ENCODE measurements around the gene SPATA31D1. TPM values are rescaled to one million over a fixed set of nuclear protein-coding genes. Genes with fewer than 3 reads are reported as not detected.

SPATA31D1 gene
- total RNA-seq, 2 donors from 2014 or later = not detected

DNA sequence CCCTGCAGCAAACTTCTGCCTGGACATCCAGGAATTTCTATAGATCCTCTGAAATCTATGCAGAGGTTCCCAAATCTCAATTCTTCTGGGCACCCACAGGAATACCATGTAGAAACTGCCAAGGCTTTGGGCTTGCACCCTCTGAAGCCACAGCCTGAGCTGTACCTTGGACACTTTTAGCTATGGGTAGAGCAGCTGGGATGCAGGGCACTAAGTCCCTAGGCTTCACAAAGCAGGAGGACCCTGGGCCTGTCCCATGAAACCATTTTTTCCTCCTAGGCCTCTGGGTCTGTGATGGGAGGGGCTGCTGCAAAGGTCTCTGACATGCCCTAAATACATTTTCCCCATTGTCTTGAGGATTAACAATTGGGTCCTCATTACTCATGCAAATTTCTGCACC lies 32.9 kb upstream of the SPATA31D1 start:
- Histone ChIP-seq H3K9me3 (ENCODE audit: control insufficient read depth, low read length) (peaks cover 15% of the 10 kb centered on the region), H3K27ac (ENCODE audit: low read depth, low read length) (no peak overlapping the region), H3K27me3 (ENCODE audit: control insufficient read depth, insufficient read depth, low read length, poor library complexity, severe bottlenecking) (no peaks in the 10 kb centered on the region), H3K36me3 (ENCODE audit: control insufficient read depth, insufficient read depth, low read length) (no peaks in the 10 kb centered on the region), H3K4me3 (ENCODE audit: low read length) (no peak overlapping the region), H3K9ac (ENCODE audit: extremely low read depth, low read length, poor library complexity, severe bottlenecking) (no peak overlapping the region), H3K4me1 (ENCODE audit: control insufficient read depth, insufficient read depth, low read length) (no peaks in the 10 kb centered on the region)
- no peak for DNase-seq
- Mint-ChIP-seq H3K36me3 (ENCODE audit: low read depth) (peaks cover 2% of the 10 kb centered on the region), H3K4me1 (no peaks in the 10 kb centered on the region), H3K27ac (no peak overlapping the region), H3K27me3 (ENCODE audit: insufficient read depth) (peaks cover 1% of the 10 kb centered on the region), H3K4me3 (no peak overlapping the region), H3K9me3 (peaks cover 35% of the 10 kb centered on the region)
- TF ChIP-seq, protein P1, sequence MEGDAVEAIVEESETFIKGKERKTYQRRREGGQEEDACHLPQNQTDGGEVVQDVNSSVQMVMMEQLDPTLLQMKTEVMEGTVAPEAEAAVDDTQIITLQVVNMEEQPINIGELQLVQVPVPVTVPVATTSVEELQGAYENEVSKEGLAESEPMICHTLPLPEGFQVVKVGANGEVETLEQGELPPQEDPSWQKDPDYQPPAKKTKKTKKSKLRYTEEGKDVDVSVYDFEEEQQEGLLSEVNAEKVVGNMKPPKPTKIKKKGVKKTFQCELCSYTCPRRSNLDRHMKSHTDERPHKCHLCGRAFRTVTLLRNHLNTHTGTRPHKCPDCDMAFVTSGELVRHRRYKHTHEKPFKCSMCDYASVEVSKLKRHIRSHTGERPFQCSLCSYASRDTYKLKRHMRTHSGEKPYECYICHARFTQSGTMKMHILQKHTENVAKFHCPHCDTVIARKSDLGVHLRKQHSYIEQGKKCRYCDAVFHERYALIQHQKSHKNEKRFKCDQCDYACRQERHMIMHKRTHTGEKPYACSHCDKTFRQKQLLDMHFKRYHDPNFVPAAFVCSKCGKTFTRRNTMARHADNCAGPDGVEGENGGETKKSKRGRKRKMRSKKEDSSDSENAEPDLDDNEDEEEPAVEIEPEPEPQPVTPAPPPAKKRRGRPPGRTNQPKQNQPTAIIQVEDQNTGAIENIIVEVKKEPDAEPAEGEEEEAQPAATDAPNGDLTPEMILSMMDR (conservative IDR thresholded peaks at IDR 0.05) = no peak

DNA sequence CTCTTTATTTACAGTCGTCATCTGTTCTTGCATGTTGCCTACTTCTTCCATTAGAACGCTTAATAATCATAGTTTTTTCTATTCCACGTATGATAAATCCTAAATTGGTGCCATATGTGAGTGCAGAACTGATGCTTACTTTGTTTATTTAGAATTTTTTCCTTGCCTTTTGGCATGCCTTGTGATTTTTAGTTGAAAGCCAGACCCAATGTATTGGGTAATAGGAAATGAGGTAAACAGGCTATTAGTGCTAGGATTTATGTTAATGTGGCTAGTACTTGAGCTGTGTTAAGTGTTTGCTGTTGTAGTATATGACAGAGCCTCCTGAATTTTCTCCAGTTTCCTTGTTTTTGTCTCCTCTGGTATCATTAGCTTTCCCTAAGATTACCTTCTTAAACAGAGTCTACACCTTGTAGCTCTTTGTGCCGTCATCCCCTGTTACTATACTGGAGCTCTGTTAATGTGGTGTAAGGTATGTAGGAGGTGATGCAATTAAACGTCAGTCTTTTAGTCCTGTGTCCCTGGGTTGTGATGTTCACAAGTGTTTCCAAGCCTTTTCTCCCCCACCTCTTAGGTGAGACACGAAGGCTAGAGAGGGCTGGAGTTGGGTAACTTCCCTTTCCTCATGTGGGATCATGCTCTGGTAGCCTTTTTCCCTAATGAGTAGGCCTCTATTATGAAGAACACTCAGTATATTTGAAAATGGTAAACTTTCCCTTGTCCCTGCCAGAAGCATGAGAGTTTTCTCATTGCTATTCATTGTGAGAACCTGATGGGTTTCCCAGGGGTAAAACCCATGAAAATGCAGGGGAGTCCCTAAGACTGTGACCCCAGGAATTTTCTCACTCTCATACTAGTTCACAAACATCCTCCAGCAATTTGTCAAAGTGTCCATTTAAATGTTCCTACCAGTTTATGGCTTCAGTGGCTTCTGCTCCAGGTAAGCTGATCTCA lies 24.1 kb upstream of the SPATA31D1 start:
- 88 to 100% methylated on average over 1 to 6 of the region's 6 CpGs for WGBS, 2 experiments (ENCODE audit: insufficient coverage in 1 of 2, insufficient read length in 1 of 2)

DNA sequence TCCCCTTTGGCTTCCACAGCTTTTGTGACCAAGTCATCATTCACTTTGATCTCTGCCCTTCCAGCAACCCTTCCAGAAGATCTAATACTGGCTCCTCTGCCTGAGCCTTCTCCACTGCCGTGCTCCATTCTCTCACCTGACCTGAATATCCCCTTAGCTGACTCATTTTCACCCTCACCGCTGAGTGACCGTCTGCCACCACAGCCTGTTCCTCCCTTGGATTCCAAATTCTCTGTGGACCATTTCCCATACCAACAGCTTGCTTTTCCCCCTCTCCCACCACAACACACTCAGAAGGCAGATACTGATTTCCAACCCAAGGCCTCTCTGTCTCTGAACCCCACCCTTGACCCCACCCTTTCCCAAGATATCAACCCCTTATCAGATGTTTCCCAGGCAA lies 20.5 kb upstream of the SPATA31D1 start:
- Mint-ChIP-seq H3K27ac (no peak overlapping the region), H3K4me1 (no peaks in the 10 kb centered on the region), H3K27me3 (ENCODE audit: insufficient read depth) (peaks cover 24% of the 10 kb centered on the region), H3K36me3 (ENCODE audit: low read depth) (no peaks in the 10 kb centered on the region), H3K4me3 (no peak overlapping the region), H3K9me3 (peaks cover 3% of the 10 kb centered on the region)
- TF ChIP-seq, protein P1 (conservative IDR thresholded peaks at IDR 0.05) = no peak
- no peaks in the 10 kb centered on the region for H3K4me1 ChIP-seq (ENCODE audit: control insufficient read depth, insufficient read depth, low read length)
- H3K36me3 ChIP-seq (ENCODE audit: control insufficient read depth, insufficient read depth, low read length) = no peaks in the 10 kb centered on the region
- WGBS, 2 experiments (ENCODE audit: insufficient coverage in 1 of 2, insufficient read length in 1 of 2) = 84 to 89% methylated on average over 3 of the region's 3 CpGs
- no peaks in the 10 kb centered on the region for H3K9me3 ChIP-seq (ENCODE audit: control insufficient read depth, low read length)
- no peak overlapping the region for H3K9ac ChIP-seq (ENCODE audit: extremely low read depth, low read length, poor library complexity, severe bottlenecking)
- DNase-seq = no peak
- H3K4me3 ChIP-seq (ENCODE audit: low read length) = no peak overlapping the region
- no peak overlapping the region for H3K27ac ChIP-seq (ENCODE audit: low read depth, low read length)
- H3K27me3 ChIP-seq (ENCODE audit: control insufficient read depth, insufficient read depth, low read length, poor library complexity, severe bottlenecking) = no peaks in the 10 kb centered on the region

More for the DNA sequence above, 24.1 kb upstream of the SPATA31D1 start:
- TF ChIP-seq, protein P1 (conservative IDR thresholded peaks at IDR 0.05) = no peak
- Mint-ChIP-seq H3K4me1 (no peaks in the 10 kb centered on the region), H3K27me3 (ENCODE audit: insufficient read depth) (peaks cover 9% of the 10 kb centered on the region), H3K4me3 (no peak overlapping the region), H3K9me3 (peaks cover 3% of the 10 kb centered on the region), H3K36me3 (ENCODE audit: low read depth) (no peaks in the 10 kb centered on the region), H3K27ac (no peak overlapping the region)
- H3K36me3 ChIP-seq (ENCODE audit: control insufficient read depth, insufficient read depth, low read length) = no peaks in the 10 kb centered on the region
- no peak overlapping the region for H3K27ac ChIP-seq (ENCODE audit: low read depth, low read length)
- DNase-seq = no peak
- no peak overlapping the region for H3K4me3 ChIP-seq (ENCODE audit: low read length)
- no peaks in the 10 kb centered on the region for H3K9me3 ChIP-seq (ENCODE audit: control insufficient read depth, low read length)
- no peaks in the 10 kb centered on the region for H3K27me3 ChIP-seq (ENCODE audit: control insufficient read depth, insufficient read depth, low read length, poor library complexity, severe bottlenecking)
- H3K9ac ChIP-seq (ENCODE audit: extremely low read depth, low read length, poor library complexity, severe bottlenecking) = no peak overlapping the region
- no peaks in the 10 kb centered on the region for H3K4me1 ChIP-seq (ENCODE audit: control insufficient read depth, insufficient read depth, low read length)
